PC-3 (cell line): ENCODE results near the gene CTAGE8.
"Not testable (repeated sequence)": the region's sequence is repeated elsewhere in the genome, so short reads cannot be mapped to it uniquely, and the experiment has no call there.

Experiments used
- EZH2phosphoT487 ChIP-seq: fragments of 300-600 bp; sonication (generic); IDR thresholded peaks from 2 replicates; pipeline ENCODE4 v1.6.1; 2018; ENCODE audit warnings: mild to moderate bottlenecking, antibody characterized with exemption, low read length, borderline replicate concordance
- TF ChIP-seq, protein P1 (sequence below): fragments of 300-600 bp; sonication (generic); conservative IDR thresholded peaks from 2 replicates; pipeline ENCODE4 v1.5.1; 2017; ENCODE audit warnings: antibody characterized with exemption, low read depth, mild to moderate bottlenecking, low read length

DNA sequence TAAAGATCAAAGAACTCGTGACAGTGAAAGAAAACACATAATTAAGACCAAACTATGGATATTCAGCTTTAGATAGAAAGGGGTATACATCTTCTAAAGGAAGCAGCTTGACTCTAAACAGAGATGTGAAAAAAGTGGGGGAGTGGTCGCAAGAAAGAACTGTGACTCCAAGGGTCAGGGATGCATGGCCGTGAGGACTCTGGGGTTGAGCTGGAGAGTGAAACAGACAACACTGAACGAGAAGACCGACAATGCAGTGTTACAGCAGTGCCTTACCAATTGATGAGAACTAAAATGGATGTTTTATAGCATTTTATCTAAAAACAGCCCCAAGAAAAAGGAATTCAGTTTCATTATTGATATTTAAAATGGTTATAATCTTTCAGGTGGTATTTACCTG lies 34.5 kb upstream of the CTAGE8 start:
- TF ChIP-seq, protein P1, sequence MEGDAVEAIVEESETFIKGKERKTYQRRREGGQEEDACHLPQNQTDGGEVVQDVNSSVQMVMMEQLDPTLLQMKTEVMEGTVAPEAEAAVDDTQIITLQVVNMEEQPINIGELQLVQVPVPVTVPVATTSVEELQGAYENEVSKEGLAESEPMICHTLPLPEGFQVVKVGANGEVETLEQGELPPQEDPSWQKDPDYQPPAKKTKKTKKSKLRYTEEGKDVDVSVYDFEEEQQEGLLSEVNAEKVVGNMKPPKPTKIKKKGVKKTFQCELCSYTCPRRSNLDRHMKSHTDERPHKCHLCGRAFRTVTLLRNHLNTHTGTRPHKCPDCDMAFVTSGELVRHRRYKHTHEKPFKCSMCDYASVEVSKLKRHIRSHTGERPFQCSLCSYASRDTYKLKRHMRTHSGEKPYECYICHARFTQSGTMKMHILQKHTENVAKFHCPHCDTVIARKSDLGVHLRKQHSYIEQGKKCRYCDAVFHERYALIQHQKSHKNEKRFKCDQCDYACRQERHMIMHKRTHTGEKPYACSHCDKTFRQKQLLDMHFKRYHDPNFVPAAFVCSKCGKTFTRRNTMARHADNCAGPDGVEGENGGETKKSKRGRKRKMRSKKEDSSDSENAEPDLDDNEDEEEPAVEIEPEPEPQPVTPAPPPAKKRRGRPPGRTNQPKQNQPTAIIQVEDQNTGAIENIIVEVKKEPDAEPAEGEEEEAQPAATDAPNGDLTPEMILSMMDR: not testable (repeated sequence)
- not testable (repeated sequence) for TF ChIP-seq EZH2phosphoT487
